ENCODE data around the gene CAPN5. TPM values are rescaled to one million over a fixed set of nuclear protein-coding genes. Genes with fewer than 3 reads are reported as not detected.

Gene CAPN5
- total and polyA plus RNA-seq, 10 donors = 0.80 to 9.2 (median 4.6) TPM

DNA sequence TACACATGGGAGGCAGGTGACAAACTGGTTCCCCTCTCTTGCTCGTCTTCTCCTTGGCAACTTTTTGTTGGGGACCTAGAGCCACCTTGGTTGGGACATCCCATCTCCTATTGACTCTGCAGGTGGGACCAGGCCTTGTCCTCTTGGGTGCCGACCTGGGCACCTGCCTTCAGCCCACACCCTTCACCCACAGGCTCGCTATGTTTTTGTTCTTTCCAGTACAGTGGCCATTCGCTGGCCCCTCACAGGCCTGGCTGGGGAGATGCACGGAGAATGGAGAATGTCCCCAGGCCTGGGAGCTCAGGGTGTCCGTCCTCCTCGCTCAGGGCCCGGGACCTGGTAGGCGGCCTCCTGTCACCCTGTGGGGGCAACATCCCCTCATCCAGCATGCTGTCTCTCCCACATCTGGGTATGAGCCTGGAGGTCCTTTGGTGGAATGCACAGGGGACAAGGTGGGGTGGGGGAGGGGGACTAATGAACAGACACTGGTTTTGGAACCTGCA is 21.0 kb downstream of the CAPN5 start:
- Histone ChIP-seq H3K4me1 (peaks cover 4 to 55% (median 18%) of the 10 kb centered on the region in 6 donors), H3K4me3 (no peak overlapping the region), H3K27ac (no peak overlapping the region), H3K27me3 (replicated peaks in 1 of 7) (no peaks in the 10 kb centered on the region), H3K9me3 (no peaks in the 10 kb centered on the region), H3K36me3 (no peaks in the 10 kb centered on the region)
- DNase-seq = peak; percentile 41
- no peak for TF ChIP-seq POLR2A (IDR thresholded peaks at IDR 0.05)
- TF ChIP-seq, protein P1, sequence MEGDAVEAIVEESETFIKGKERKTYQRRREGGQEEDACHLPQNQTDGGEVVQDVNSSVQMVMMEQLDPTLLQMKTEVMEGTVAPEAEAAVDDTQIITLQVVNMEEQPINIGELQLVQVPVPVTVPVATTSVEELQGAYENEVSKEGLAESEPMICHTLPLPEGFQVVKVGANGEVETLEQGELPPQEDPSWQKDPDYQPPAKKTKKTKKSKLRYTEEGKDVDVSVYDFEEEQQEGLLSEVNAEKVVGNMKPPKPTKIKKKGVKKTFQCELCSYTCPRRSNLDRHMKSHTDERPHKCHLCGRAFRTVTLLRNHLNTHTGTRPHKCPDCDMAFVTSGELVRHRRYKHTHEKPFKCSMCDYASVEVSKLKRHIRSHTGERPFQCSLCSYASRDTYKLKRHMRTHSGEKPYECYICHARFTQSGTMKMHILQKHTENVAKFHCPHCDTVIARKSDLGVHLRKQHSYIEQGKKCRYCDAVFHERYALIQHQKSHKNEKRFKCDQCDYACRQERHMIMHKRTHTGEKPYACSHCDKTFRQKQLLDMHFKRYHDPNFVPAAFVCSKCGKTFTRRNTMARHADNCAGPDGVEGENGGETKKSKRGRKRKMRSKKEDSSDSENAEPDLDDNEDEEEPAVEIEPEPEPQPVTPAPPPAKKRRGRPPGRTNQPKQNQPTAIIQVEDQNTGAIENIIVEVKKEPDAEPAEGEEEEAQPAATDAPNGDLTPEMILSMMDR (IDR thresholded peaks at IDR 0.05 in 8 of 11, conservative IDR thresholded peaks at IDR 0.05 in 3 of 11) = no peak
- no peak for TF ChIP-seq POLR2AphosphoS5 (IDR thresholded peaks at IDR 0.05)
- intact Hi-C loops (cut with DNase I; ENCODE audit: low total_unique reads) = no loop called here
- 91 to 98% (median 95%) methylated on average over 9 of the region's 9 CpGs for WGBS, 5 donors

DNA sequence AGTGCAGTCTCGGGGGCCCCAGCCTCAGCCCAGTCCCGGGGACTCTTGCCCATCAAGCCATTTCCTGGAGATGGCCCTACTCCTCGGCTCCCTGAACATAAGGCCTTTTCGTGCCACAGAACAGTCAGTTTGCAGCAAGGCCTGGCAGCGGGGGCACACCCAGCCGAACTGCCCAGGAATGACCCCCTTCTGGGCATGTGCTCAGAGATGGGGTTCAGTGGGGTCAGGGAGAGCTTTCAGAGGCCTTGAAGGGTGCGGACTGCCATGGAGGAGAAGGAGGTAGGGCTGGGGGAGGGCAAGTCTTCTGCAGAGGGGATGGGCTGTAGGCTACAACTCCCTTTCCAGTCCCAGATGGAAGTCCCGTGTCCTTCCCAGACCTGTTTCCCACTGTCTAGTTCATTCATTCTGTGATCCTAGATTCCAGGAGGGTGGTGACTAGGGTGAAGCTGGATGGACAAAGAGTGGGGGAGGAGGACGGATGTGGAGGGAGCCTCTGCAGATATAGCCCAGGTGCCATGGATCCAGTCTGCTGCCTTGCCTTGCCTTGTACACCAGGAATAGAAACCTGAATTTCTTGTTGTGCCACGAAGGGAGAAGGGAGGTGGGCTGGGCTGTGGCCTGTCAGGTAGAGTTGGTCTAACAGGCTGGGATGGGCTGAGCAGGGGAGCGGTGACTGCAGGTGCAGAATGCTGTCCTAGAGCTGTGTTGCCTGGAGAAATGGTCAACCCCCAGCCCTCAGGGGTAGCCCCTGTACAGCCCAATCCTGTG is 21.6 kb downstream of the CAPN5 start:
- intact Hi-C loops (cut with DNase I; ENCODE audit: low total_unique reads) = no loop called here
- 73 to 89% (median 79%) methylated on average over 11 of the region's 11 CpGs for WGBS, 5 donors
- no peaks in the 10 kb centered on the region for H3K36me3 ChIP-seq
- peaks cover 0 to 49% (median 12%) of the 10 kb centered on the region in 6 donors for H3K4me1 ChIP-seq
- no peaks in the 10 kb centered on the region for H3K27me3 ChIP-seq (replicated peaks in 1 of 7)
- no peak overlapping the region for H3K27ac ChIP-seq
- DNase-seq = peak; percentile 39
- no peak for TF ChIP-seq POLR2AphosphoS5 (IDR thresholded peaks at IDR 0.05)
- TF ChIP-seq POLR2A (IDR thresholded peaks at IDR 0.05) = no peak
- TF ChIP-seq, protein P1 (IDR thresholded peaks at IDR 0.05 in 8 of 11, conservative IDR thresholded peaks at IDR 0.05 in 3 of 11) = no peak
- no peaks in the 10 kb centered on the region for H3K9me3 ChIP-seq
- H3K4me3 ChIP-seq = no peak overlapping the region

DNA sequence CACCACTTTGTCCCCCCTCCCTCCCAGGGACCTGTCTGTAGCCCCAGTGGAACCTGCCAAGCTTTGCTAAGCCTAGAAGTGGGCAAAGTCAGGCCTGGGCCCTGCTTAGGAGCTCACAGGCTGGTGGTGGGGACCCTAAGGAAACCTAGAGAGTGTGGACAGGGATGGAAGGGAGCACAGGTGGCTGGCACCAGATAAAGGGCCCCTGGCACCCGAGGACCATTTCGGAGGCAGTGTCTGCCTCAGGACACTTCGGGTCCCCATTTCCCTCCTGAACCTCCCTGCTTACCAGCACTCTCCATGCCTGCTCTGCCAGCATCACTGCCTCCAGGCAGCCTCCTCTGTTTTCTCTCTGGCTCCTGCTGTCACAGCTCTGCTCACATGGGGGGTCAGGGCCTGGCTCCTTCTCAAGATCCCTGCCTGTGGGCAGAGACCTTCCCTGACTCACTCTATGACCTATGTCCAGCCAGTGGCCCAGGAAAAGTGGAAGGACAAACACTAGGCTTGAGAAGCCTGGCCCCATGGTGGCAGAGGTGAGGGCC is 22.3 kb downstream of the CAPN5 start:
- TF ChIP-seq POLR2AphosphoS5 (IDR thresholded peaks at IDR 0.05) (no peak), POLR2A (IDR thresholded peaks at IDR 0.05) (no peak)
- TF ChIP-seq, protein P1 (IDR thresholded peaks at IDR 0.05 in 8 of 11, conservative IDR thresholded peaks at IDR 0.05 in 3 of 11) = no peak
- H3K27me3 ChIP-seq (replicated peaks in 1 of 7) = no peaks in the 10 kb centered on the region
- WGBS, 5 donors = 89 to 94% (median 93%) methylated on average over 3 of the region's 3 CpGs
- H3K4me1 ChIP-seq = peaks cover 0 to 42% (median 9%) of the 10 kb centered on the region in 6 donors
- H3K4me3 ChIP-seq = no peak overlapping the region
- peak; percentile 67 for DNase-seq
- no peaks in the 10 kb centered on the region for H3K36me3 ChIP-seq
- H3K9me3 ChIP-seq = no peaks in the 10 kb centered on the region
- intact Hi-C loops (cut with DNase I; ENCODE audit: low total_unique reads) = no loop called here
- no peak overlapping the region for H3K27ac ChIP-seq

DNA sequence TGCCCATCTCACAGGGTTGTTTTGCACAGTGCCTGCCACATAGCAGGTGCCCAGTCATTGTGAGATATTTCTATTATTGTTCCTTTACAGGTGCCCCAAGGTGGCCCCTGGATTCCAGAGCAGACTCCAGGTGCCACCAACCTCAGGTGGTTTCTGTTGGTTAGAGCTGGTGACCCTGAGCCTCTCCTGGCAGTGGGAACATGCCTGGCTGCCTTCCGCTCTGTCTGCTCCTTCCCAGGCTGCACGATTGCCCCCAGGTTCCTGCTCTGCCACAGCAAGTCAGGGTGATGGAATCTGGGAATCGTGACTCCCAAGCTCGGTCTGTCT is 23.2 kb downstream of the CAPN5 start:
- intact Hi-C loops (cut with DNase I; ENCODE audit: low total_unique reads) = loop anchor here (2.0 kb wide), 1 partner anchor 41 kb away; no protein-coding TSS in a partner anchor

More for the DNA sequence above, 23.2 kb downstream of the CAPN5 start:
- DNase-seq = no peak
- no peak overlapping the region for H3K4me3 ChIP-seq
- TF ChIP-seq, protein P1 (IDR thresholded peaks at IDR 0.05 in 8 of 11, conservative IDR thresholded peaks at IDR 0.05 in 3 of 11) = no peak
- TF ChIP-seq POLR2AphosphoS5 (IDR thresholded peaks at IDR 0.05) (no peak), POLR2A (IDR thresholded peaks at IDR 0.05) (no peak)
- no peak overlapping the region for H3K27ac ChIP-seq
- WGBS, 5 donors = 73 to 90% (median 87%) methylated on average over 2 to 4 of the region's 4 CpGs
- peaks cover 0 to 8% (median 0%) of the 10 kb centered on the region in 6 donors for H3K36me3 ChIP-seq
- H3K27me3 ChIP-seq (replicated peaks in 1 of 7) = no peaks in the 10 kb centered on the region
- no peaks in the 10 kb centered on the region for H3K9me3 ChIP-seq
- H3K4me1 ChIP-seq = peaks cover 0 to 33% (median 5%) of the 10 kb centered on the region in 6 donors
